HepG2 (cell line): ENCODE measurements around the gene HELZ2. TPM values are rescaled to one million over a fixed set of nuclear protein-coding genes. Genes with fewer than 3 reads are reported as not detected.

Experiments used
- BRF2 ChIP-seq: sonication (generic); formaldehyde crosslinking; IDR thresholded peaks from 2 replicates; pipeline ENCODE4 v1.8.1; 2022; ENCODE audit warnings: mild to moderate bottlenecking, missing genetic modification reagents
- CREB1 ChIP-seq, 2 experiments: fragments of 450-650 bp in 1 of 2; IDR thresholded peaks; 2 replicates each; pipeline ENCODE4 v1.6.1; 2016 to 2017; ENCODE audit warnings: control low read depth in 1 of 2, mild to moderate bottlenecking in 1 of 2, missing compliant biosample characterization in 1 of 2, missing genetic modification characterization in 1 of 2
- FIP1L1 ChIP-seq: fragments of 200-400 bp; formaldehyde crosslinking; IDR thresholded peaks from 2 replicates; pipeline ENCODE4 v1.6.1; 2018; ENCODE audit warnings: low read depth, mild to moderate bottlenecking, low read length, moderate library complexity, borderline replicate concordance; ENCODE audit not compliant: insufficient read depth
- POLR2A ChIP-seq, 2 experiments: IDR thresholded peaks; 2 replicates each; pipeline ENCODE4 v1.6.1; 2011; ENCODE audit warnings: low read depth in 2 of 2, low read length in 2 of 2, mild to moderate bottlenecking in 1 of 2, moderate library complexity in 1 of 2; ENCODE audit not compliant: insufficient read depth in 1 of 2
- RNF219 ChIP-seq: sonication (generic); formaldehyde crosslinking; IDR thresholded peaks from 2 replicates; pipeline ENCODE4 v1.5.0; 2020; ENCODE audit warnings: mild to moderate bottlenecking, missing genetic modification reagents
- RXRB ChIP-seq: IDR thresholded peaks from 2 replicates; pipeline ENCODE4 v1.6.1; 2016; ENCODE audit warnings: borderline replicate concordance, missing genetic modification reagents, missing compliant biosample characterization
- SALL2 ChIP-seq: sonication (generic); formaldehyde crosslinking; IDR thresholded peaks from 2 replicates; pipeline ENCODE4 v1.8.1; 2023; ENCODE audit warnings: mild to moderate bottlenecking, missing genetic modification reagents, inconsistent platforms
- TCF7 ChIP-seq: sonication (generic); IDR thresholded peaks from 2 replicates; pipeline ENCODE4 v1.6.1; 2016; ENCODE audit warnings: antibody characterized with exemption, low read depth
- TGIF2 ChIP-seq: IDR thresholded peaks from 2 replicates; pipeline ENCODE4 v1.6.1; 2016; ENCODE audit warnings: control low read depth, missing compliant biosample characterization
- ZBTB25 ChIP-seq: IDR thresholded peaks from 2 replicates; pipeline ENCODE4 v1.6.1; 2018; ENCODE audit warnings: missing genetic modification reagents
- ZNF335 ChIP-seq: sonication (generic); formaldehyde crosslinking; IDR thresholded peaks from 2 replicates; pipeline ENCODE4 v1.4.0; 2020; ENCODE audit warnings: missing genetic modification reagents
- ZNF33A ChIP-seq: sonication (generic); formaldehyde crosslinking; IDR thresholded peaks from 2 replicates; pipeline ENCODE4 v1.5.1; 2020; ENCODE audit warnings: missing genetic modification reagents, mild to moderate bottlenecking, moderate library complexity, borderline replicate concordance
- ZNF441 ChIP-seq: sonication (generic); formaldehyde crosslinking; IDR thresholded peaks from 2 replicates; pipeline ENCODE4 v1.7.0; 2021; ENCODE audit warnings: missing genetic modification reagents, borderline replicate concordance
- ZNF501 ChIP-seq: sonication (generic); formaldehyde crosslinking; IDR thresholded peaks from 2 replicates; pipeline ENCODE4 v1.5.1; 2020; ENCODE audit warnings: mild to moderate bottlenecking, moderate library complexity, missing genetic modification reagents
- ZNF589 ChIP-seq: sonication (generic); formaldehyde crosslinking; conservative IDR thresholded peaks from 2 replicates; pipeline ENCODE4 v1.8.0; 2022; ENCODE audit warnings: mild to moderate bottlenecking, moderate library complexity, missing genetic modification reagents
- ZNF7 ChIP-seq: IDR thresholded peaks from 2 replicates; pipeline ENCODE4 v1.6.1; 2016; ENCODE audit warnings: missing biosample characterization, missing genetic modification reagents
- ZNF713 ChIP-seq: sonication (generic); formaldehyde crosslinking; IDR thresholded peaks from 2 replicates; pipeline ENCODE4 v1.4.0; 2020; ENCODE audit warnings: mild to moderate bottlenecking, missing genetic modification reagents
- ZSCAN12 ChIP-seq: sonication (generic); formaldehyde crosslinking; IDR thresholded peaks from 2 replicates; pipeline ENCODE4 v1.9.0; 2021; ENCODE audit warnings: mild to moderate bottlenecking, missing genetic modification reagents
- polyA plus RNA-seq, 8 experiments: library from polyadenylated mRNA; depleted of rRNA in 3 of 8; stranded (reverse) in 7 of 8; unstranded in 1 of 8; fragments of >200 nt; fragmentation: Illumina TruSeq in 4 of 8; extraction: Trizol in 4 of 8; gene quantifications; 2 replicates each; pipeline versions ENCODE4 v1.2.1 to v1.2.3, GENCODE V29; 2011 to 2016; ENCODE audit warnings: low read depth in 4 of 8, missing spikeins in 1 of 8, mixed read lengths in 1 of 8; ENCODE audit not compliant: insufficient read depth in 1 of 8
- total RNA-seq, 5 experiments: library from RNA; depleted of rRNA; stranded (reverse); fragments of >200 nt; fragmentation: Illumina TruSeq; extraction: Trizol; gene quantifications; 2 replicates each; pipeline ENCODE4 v1.2.3, GENCODE V29; 2016; ENCODE audit warnings: low read depth in 1 of 5
- TF ChIP-seq, protein P1 (sequence below): sonication (generic); formaldehyde crosslinking; IDR thresholded peaks from 2 replicates; pipeline ENCODE4 v1.9.0; 2021; ENCODE audit warnings: mild to moderate bottlenecking, missing genetic modification reagents

Gene HELZ2
- total and polyA plus RNA-seq, 2 of the 13 experiments (the other 11 are each of a cell fraction or from before 2014, with no cell fraction given), result 9.6 to 10.1 TPM

DNA sequence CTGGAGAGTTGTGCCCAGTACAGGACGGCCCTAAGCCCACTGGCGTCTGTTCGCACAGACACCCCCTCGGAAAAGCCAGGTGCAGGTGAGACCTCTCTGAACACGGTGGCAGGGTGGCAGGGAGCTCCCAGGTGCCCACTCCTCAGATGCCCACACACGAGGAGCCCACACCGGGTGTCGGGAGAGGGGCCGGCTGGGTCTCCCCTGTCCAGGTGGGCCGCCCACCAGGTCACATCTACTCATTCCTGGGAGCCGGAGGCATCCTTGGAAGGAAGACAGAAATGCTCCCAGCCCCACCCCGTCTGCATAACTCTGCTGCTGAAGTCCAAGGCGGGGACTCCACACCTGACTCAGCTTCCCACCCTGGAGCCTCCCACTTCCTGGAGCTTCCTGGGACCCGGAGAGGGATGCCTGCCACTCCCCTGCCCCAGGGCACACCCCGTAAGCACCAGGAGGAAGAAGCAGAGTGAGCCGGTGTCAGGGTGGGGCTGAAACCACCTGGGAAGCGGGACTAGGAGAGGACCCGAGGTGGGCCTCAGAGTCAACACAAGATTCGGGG lies 29.0 kb downstream of the HELZ2 start (continued):
- TF ChIP-seq ZNF589 (no peak), ZNF441 (CRISPR knock-in tag) (no peak), ZNF713 (CRISPR knock-in tag) (no peak), FIP1L1 (no peak), RNF219 (no peak), ZNF33A (CRISPR knock-in tag) (no peak), ZSCAN12 (CRISPR knock-in tag) (no peak), ZBTB25 (CRISPR knock-in tag) (no peak), RXRB (CRISPR knock-in tag) (no peak), CREB1 (IDR thresholded peaks at IDR 0.05) (no peak), CREB1 (CRISPR knock-in tag; IDR thresholded peaks at IDR 0.05) (no peak), POLR2A (IDR thresholded peaks at IDR 0.05; ENCODE audit: insufficient read depth in 1 of 2, low read depth in 2 of 2, low read length in 2 of 2) (no peak), BRF2 (CRISPR knock-in tag) (no peak), TCF7 (no peak), ZNF501 (0 out of 2 replicates have a peak, but pooled peaks have one; percentile 41), ZNF335 (CRISPR knock-in tag) (no peak), TGIF2 (CRISPR knock-in tag) (no peak), ZNF7 (CRISPR knock-in tag) (no peak), SALL2 (CRISPR knock-in tag) (no peak)
- TF ChIP-seq, protein P1, sequence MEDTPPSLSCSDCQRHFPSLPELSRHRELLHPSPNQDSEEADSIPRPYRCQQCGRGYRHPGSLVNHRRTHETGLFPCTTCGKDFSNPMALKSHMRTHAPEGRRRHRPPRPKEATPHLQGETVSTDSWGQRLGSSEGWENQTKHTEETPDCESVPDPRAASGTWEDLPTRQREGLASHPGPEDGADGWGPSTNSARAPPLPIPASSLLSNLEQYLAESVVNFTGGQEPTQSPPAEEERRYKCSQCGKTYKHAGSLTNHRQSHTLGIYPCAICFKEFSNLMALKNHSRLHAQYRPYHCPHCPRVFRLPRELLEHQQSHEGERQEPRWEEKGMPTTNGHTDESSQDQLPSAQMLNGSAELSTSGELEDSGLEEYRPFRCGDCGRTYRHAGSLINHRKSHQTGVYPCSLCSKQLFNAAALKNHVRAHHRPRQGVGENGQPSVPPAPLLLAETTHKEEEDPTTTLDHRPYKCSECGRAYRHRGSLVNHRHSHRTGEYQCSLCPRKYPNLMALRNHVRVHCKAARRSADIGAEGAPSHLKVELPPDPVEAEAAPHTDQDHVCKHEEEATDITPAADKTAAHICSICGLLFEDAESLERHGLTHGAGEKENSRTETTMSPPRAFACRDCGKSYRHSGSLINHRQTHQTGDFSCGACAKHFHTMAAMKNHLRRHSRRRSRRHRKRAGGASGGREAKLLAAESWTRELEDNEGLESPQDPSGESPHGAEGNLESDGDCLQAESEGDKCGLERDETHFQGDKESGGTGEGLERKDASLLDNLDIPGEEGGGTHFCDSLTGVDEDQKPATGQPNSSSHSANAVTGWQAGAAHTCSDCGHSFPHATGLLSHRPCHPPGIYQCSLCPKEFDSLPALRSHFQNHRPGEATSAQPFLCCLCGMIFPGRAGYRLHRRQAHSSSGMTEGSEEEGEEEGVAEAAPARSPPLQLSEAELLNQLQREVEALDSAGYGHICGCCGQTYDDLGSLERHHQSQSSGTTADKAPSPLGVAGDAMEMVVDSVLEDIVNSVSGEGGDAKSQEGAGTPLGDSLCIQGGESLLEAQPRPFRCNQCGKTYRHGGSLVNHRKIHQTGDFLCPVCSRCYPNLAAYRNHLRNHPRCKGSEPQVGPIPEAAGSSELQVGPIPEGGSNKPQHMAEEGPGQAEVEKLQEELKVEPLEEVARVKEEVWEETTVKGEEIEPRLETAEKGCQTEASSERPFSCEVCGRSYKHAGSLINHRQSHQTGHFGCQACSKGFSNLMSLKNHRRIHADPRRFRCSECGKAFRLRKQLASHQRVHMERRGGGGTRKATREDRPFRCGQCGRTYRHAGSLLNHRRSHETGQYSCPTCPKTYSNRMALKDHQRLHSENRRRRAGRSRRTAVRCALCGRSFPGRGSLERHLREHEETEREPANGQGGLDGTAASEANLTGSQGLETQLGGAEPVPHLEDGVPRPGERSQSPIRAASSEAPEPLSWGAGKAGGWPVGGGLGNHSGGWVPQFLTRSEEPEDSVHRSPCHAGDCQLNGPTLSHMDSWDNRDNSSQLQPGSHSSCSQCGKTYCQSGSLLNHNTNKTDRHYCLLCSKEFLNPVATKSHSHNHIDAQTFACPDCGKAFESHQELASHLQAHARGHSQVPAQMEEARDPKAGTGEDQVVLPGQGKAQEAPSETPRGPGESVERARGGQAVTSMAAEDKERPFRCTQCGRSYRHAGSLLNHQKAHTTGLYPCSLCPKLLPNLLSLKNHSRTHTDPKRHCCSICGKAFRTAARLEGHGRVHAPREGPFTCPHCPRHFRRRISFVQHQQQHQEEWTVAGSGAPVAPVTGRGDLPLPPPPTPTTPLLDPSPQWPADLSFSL (CRISPR knock-in tag), result no peak
